Trophoblast cell (in vitro differentiated cells and primary cell): ENCODE data around the gene VAX1.
A peak's percentile ranks its signal among the peaks of the same experiment; 100 is the strongest.

ENCODE experiments used
- DNase-seq, 2 donors: peaks; one replicate each; pipeline ENCODE4 v3.0.0-alpha.2; 2016
- H2AFZ ChIP-seq: 2 replicates; pipeline ENCODE4 v1.6.1; 2013; ENCODE audit warnings: low read length, moderate library complexity, mild to moderate bottlenecking; ENCODE audit not compliant: insufficient read depth, poor library complexity
- H2AK5ac ChIP-seq: 2 replicates; pipeline ENCODE4 v1.6.1; 2013; ENCODE audit warnings: mild to moderate bottlenecking, low read length
- H2BK120ac ChIP-seq: 2 replicates; pipeline ENCODE4 v1.6.1; 2013; ENCODE audit warnings: low read length, mild to moderate bottlenecking, moderate library complexity; ENCODE audit not compliant: insufficient read depth, poor library complexity
- H2BK12ac ChIP-seq: 2 replicates; pipeline ENCODE4 v1.6.1; 2013; ENCODE audit warnings: mild to moderate bottlenecking, low read length, moderate library complexity
- H2BK5ac ChIP-seq: 2 replicates; pipeline ENCODE4 v1.6.1; 2013; ENCODE audit warnings: low read length, low read depth, moderate library complexity, mild to moderate bottlenecking; ENCODE audit not compliant: poor library complexity
- H3K14ac ChIP-seq: 2 replicates; pipeline ENCODE4 v1.6.1; 2013; ENCODE audit warnings: mild to moderate bottlenecking, low read length
- H3K18ac ChIP-seq: 2 replicates; pipeline ENCODE4 v1.6.1; 2013; ENCODE audit warnings: mild to moderate bottlenecking, low read length
- H3K23ac ChIP-seq: 2 replicates; pipeline ENCODE4 v1.6.1; 2013; ENCODE audit warnings: low read length
- H3K27ac ChIP-seq: 2 replicates; pipeline ENCODE4 v1.5.1; 2013; ENCODE audit warnings: low read depth, mild to moderate bottlenecking, inconsistent platforms, low read length, moderate library complexity
- H3K27me3 ChIP-seq: 2 replicates; pipeline ENCODE4 v1.6.1; 2013; ENCODE audit warnings: inconsistent platforms, mild to moderate bottlenecking, low read length, moderate library complexity; ENCODE audit not compliant: insufficient read depth
- H3K36me3 ChIP-seq, 2 experiments: 1 replicate in 1 of 2; 2 replicates in 1 of 2; pipeline ENCODE4 v1.6.1; 2013; ENCODE audit warnings: low read length in 2 of 2, mild to moderate bottlenecking in 2 of 2, moderate library complexity in 1 of 2; ENCODE audit not compliant: insufficient read depth in 2 of 2, control insufficient read depth in 1 of 2
- H3K4ac ChIP-seq: 2 replicates; pipeline ENCODE4 v1.6.1; 2013; ENCODE audit warnings: low read depth, mild to moderate bottlenecking, low read length, moderate library complexity
- H3K4me1 ChIP-seq, 2 experiments: 1 replicate in 1 of 2; 2 replicates in 1 of 2; pipeline ENCODE4 v1.6.1; 2013; ENCODE audit warnings: low read length in 2 of 2, mild to moderate bottlenecking in 2 of 2, moderate library complexity in 1 of 2; ENCODE audit not compliant: insufficient read depth in 2 of 2, control insufficient read depth in 1 of 2
- H3K4me2 ChIP-seq: 2 replicates; pipeline ENCODE4 v1.6.1; 2013; ENCODE audit warnings: inconsistent platforms, mild to moderate bottlenecking, low read length, moderate library complexity
- H3K4me3 ChIP-seq: 2 replicates; pipeline ENCODE4 v1.5.1; 2013; ENCODE audit warnings: mild to moderate bottlenecking, low read depth, low read length, inconsistent platforms
- H3K79me1 ChIP-seq: one replicate; pipeline ENCODE4 v1.6.1; 2013; ENCODE audit warnings: low read length
- H3K79me2 ChIP-seq: 2 replicates; pipeline ENCODE4 v1.6.1; 2013; ENCODE audit warnings: low read length, mild to moderate bottlenecking; ENCODE audit not compliant: control insufficient read depth, insufficient read depth, poor library complexity
- H3K9ac ChIP-seq: 2 replicates; pipeline ENCODE4 v1.6.1; 2013; ENCODE audit warnings: mild to moderate bottlenecking, low read length
- H3K9me3 ChIP-seq: 2 replicates; pipeline ENCODE4 v1.6.1; 2013; ENCODE audit warnings: low read depth, mild to moderate bottlenecking, control low read depth, inconsistent platforms, low read length; ENCODE audit not compliant: insufficient read depth
- H4K12ac ChIP-seq: 2 replicates; pipeline ENCODE4 v1.6.1; 2013; ENCODE audit warnings: low read depth, mild to moderate bottlenecking, low read length, moderate library complexity
- H4K8ac ChIP-seq: 2 replicates; pipeline ENCODE4 v1.6.1; 2013; ENCODE audit warnings: low read depth, mild to moderate bottlenecking, low read length, moderate library complexity
- H4K91ac ChIP-seq: one replicate; pipeline ENCODE4 v1.6.1; 2013; ENCODE audit warnings: low read depth, mild to moderate bottlenecking, low read length, moderate library complexity
- WGBS: extraction: QIAGEN DNeasy Blood & Tissue Kit; methylation state at CpG from one replicate; pipeline ENCODE4 v1.1.7; 2013; ENCODE audit warnings: missing lambda C conversion rate; ENCODE audit not compliant: insufficient read length, insufficient coverage; ENCODE audit errors: extremely low coverage; 5-methylcytosine and 5-hydroxymethylcytosine counted together

Gene VAX1

DNA sequence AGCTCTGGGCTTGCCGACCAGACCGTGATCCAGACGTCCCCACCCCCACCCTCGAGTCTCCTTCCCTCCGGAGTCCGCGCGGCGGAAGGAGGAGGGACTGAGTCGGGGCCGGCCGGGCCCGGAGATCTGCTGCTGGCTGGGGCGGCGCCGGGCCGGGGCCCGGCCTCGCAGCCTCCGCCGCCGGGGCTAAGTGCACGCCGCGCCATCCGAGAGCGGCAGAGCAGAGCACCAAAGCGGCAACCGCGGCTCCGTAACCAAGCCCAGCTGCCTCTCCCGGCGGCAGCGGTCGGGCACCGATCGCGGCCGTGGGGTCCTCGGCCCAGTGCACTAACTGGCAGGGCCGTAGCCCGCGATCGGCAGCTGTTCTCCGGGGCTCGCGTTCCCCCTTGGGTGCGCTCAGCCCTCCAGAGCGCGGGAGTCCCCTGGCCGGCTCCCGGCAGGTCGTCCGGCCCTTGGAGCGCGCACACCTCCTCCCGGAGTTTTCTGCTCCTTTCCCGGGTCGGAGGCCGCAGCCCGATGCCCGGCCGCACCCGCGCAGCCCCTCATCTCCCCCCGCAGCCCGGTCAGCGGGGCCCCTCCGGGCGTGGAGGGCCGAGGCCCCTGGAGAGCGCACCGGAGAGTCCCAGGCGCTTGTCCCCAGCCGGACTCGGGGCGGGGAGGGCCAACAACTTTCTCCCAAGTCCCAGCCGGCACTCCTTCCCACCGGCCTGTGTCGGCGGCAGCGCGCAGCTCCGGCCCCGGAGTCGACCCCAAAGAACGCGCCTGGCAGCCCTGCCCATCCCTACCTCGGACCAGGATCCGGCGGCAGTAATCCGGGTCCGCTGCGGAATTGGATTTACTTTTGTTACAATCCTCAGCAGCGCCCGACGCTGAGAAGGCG lies 799 bp downstream of the VAX1 start:
- WGBS: no CpG with 5 or more reads among the region's 98 CpGs
- Histone ChIP-seq H4K8ac (no peak overlapping the region), H4K12ac (no peak overlapping the region), H3K79me1 (peaks cover 2% of the 10 kb centered on the region), H2BK12ac (no peak overlapping the region), H2BK120ac (no peak overlapping the region), H3K36me3 (no peaks in the 10 kb centered on the region), H3K9ac (no peak overlapping the region), H3K9me3 (peaks cover 15% of the 10 kb centered on the region), H3K4me1 (peaks cover 9 to 30% of the 10 kb centered on the region in 2 experiments), H2AFZ (peak overlapping the region; percentile 70), H3K79me2 (no peaks in the 10 kb centered on the region), H2BK5ac (no peak overlapping the region), H3K23ac (no peak overlapping the region), H3K4me3 (peak overlapping the region; percentile 63), H4K91ac (no peak overlapping the region), H3K27ac (no peak overlapping the region), H3K4ac (no peak overlapping the region), H3K14ac (no peak overlapping the region), H3K4me2 (peak overlapping the region; percentile 99), H3K27me3 (peaks cover 95% of the 10 kb centered on the region), H2AK5ac (no peak overlapping the region), H3K18ac (no peak overlapping the region)
- peak in 1 of 2 donors; percentile 20 for DNase-seq

DNA sequence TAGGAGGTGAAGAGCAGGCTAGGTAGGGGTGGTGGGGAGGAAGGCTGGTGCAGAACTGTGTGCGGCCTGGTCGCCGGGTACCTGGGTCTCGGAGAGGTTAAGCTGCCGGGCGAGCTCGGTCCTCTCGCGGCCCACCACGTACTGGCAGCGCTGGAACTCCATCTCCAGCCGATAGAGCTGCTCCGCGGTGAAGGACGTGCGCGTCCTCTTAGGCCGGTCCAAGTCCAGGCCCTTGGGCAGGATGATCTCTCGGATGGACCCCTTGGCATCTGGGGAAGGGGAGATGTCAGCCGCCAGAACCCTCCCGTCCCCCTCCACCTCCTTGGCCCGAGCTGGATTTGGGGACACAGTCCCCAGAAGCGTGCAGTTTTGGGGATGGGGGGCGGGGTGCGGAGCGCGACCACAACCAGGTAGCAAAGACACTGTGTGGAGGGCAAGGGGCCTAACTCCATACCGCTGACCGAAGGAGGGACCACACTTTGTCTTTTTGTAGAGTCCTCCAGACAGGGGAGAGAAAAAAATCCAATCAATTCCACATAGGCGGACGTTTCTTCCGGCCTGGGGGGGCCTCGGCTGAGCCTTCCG lies 1.6 kb downstream of the VAX1 start:
- Histone ChIP-seq H3K23ac (no peak overlapping the region), H3K18ac (no peak overlapping the region), H2BK120ac (no peak overlapping the region), H3K4me1 (peaks cover 11 to 32% of the 10 kb centered on the region in 2 experiments), H3K27me3 (peaks cover 96% of the 10 kb centered on the region), H3K14ac (no peak overlapping the region), H3K9ac (no peak overlapping the region), H4K8ac (no peak overlapping the region), H2BK12ac (no peak overlapping the region), H2AK5ac (no peak overlapping the region), H4K91ac (no peak overlapping the region), H4K12ac (no peak overlapping the region), H2BK5ac (no peak overlapping the region), H2AFZ (no peak overlapping the region), H3K79me2 (no peaks in the 10 kb centered on the region), H3K9me3 (peaks cover 14% of the 10 kb centered on the region), H3K4me3 (no peak overlapping the region), H3K4ac (no peak overlapping the region), H3K27ac (no peak overlapping the region), H3K79me1 (peaks cover 2% of the 10 kb centered on the region), H3K36me3 (no peaks in the 10 kb centered on the region), H3K4me2 (peak overlapping the region; percentile 99)
- WGBS: no CpG with 5 or more reads among the region's 34 CpGs
- DNase-seq: no peak

- H4K12ac ChIP-seq: no peak overlapping the region
- peaks cover 12 to 35% of the 10 kb centered on the region in 2 experiments for H3K4me1 ChIP-seq
- H3K79me2 ChIP-seq: no peaks in the 10 kb centered on the region
- no peaks in the 10 kb centered on the region for H3K36me3 ChIP-seq
- peaks cover 2% of the 10 kb centered on the region for H3K79me1 ChIP-seq
- no peak overlapping the region for H3K4me3 ChIP-seq
- WGBS: no CpG with 5 or more reads among the region's 4 CpGs
- H2AK5ac ChIP-seq: no peak overlapping the region
- H2BK12ac ChIP-seq: no peak overlapping the region
- H3K27ac ChIP-seq: no peak overlapping the region
- no peak overlapping the region for H3K4ac ChIP-seq
- H3K9me3 ChIP-seq: peaks cover 13% of the 10 kb centered on the region
- H2AFZ ChIP-seq: no peak overlapping the region
- no peak overlapping the region for H3K18ac ChIP-seq
- no peak overlapping the region for H3K4me2 ChIP-seq
- no peak overlapping the region for H4K91ac ChIP-seq
- H2BK5ac ChIP-seq: no peak overlapping the region
- no peak for DNase-seq
- H3K27me3 ChIP-seq: peaks cover 96% of the 10 kb centered on the region
- no peak overlapping the region for H3K14ac ChIP-seq
- no peak overlapping the region for H4K8ac ChIP-seq
- H3K23ac ChIP-seq: no peak overlapping the region
- no peak overlapping the region for H3K9ac ChIP-seq
- no peak overlapping the region for H2BK120ac ChIP-seq
Observed at GRCh38 chr10:117135480-117136140, 2.5 kb downstream of the VAX1 start.

- Histone ChIP-seq H3K27me3 (peaks cover 96% of the 10 kb centered on the region), H4K12ac (no peak overlapping the region), H2BK12ac (no peak overlapping the region), H3K36me3 (no peaks in the 10 kb centered on the region), H4K8ac (peak overlapping the region; percentile 10), H2AFZ (no peak overlapping the region), H3K14ac (no peak overlapping the region), H3K79me2 (no peaks in the 10 kb centered on the region), H3K9ac (no peak overlapping the region), H3K4me2 (peak overlapping the region; percentile 94), H2BK120ac (no peak overlapping the region), H4K91ac (no peak overlapping the region), H3K4ac (no peak overlapping the region), H3K4me3 (no peak overlapping the region), H3K79me1 (peaks cover 2% of the 10 kb centered on the region), H2AK5ac (no peak overlapping the region), H3K23ac (no peak overlapping the region), H2BK5ac (no peak overlapping the region), H3K4me1 (peaks cover 12 to 35% of the 10 kb centered on the region in 2 experiments), H3K9me3 (peaks cover 13% of the 10 kb centered on the region), H3K18ac (no peak overlapping the region), H3K27ac (no peak overlapping the region)
- WGBS: no CpG with 5 or more reads among the region's 6 CpGs
- DNase-seq: no peak
Observed at GRCh38 chr10:117135026-117135372, 3.1 kb downstream of the VAX1 start.
